Motor neuron (in vitro differentiated cells): Measurements from ENCODE around the gene KRT80. TPM values are rescaled to one million over a fixed set of nuclear protein-coding genes. Genes with fewer than 3 reads are reported as not detected.

Experiments
- ATAC-seq, 8 experiments: fragments of 200-7000 bp; cut with Tn5 transposase; replicated peaks in 6 of 8; 2 replicates each; pipeline ENCODE4 v1.8.0; 2021; ENCODE audit warnings: mild to moderate bottlenecking in 8 of 8, moderate library complexity in 8 of 8
- H3K27ac ChIP-seq, 2 donors: fragments of 250-450 bp; sonication (Bioruptor Pico); 2 replicates each; pipeline ENCODE4 v1.9.0; 2021; ENCODE audit warnings: antibody characterized with exemption in 2 of 2, mild to moderate bottlenecking in 2 of 2, moderate library complexity in 1 of 2
- H3K4me1 ChIP-seq, 2 donors: fragments of 250-450 bp; sonication (Bioruptor Pico); replicated peaks in 1 of 2; 2 replicates each; pipeline ENCODE4 v1.6.1; 2021; ENCODE audit warnings: antibody characterized with exemption in 2 of 2, mild to moderate bottlenecking in 2 of 2, moderate library complexity in 1 of 2
- H3K4me3 ChIP-seq, 5 donors: fragments of 250-450 bp; sonication (Bioruptor Pico); 2 replicates each; pipeline ENCODE4 v1.9.0; 2021; ENCODE audit warnings: antibody characterized with exemption in 5 of 5, mild to moderate bottlenecking in 5 of 5, moderate library complexity in 4 of 5
- WGBS, 10 experiments: fragments of 450-650 bp; shearing (Covaris generic); methylation state at CpG; one replicate each; pipeline ENCODE4 v1.0.0; 2022; 5-methylcytosine and 5-hydroxymethylcytosine counted together
- in situ Hi-C, 9 experiments: fragments of 400-800 bp; cut with MboI; loops; one replicate each; pipeline ENCODE4 v1.15.0; 2021; ENCODE audit warnings: low sequenced_read_pairs in 9 of 9, low pct_unique_long_range_greater_than_20kb in 2 of 9; ENCODE audit not compliant: unreplicated experiment in 9 of 9
- total RNA-seq, 8 experiments: library from RNA; unstranded; fragments of 300-600 nt; gene quantifications; 2 replicates each; pipeline versions ENCODE4 v1.2.3 to v1.2.4, GENCODE V29; 2022

Gene KRT80
- total RNA-seq, 8 experiments from 2014 or later: 0.14 to 0.85 (median 0.26) TPM; not detected in 2

- 4 to 93% (median 64%) methylated on average over 2 to 3 of the region's 3 CpGs for WGBS, 10 experiments
- in situ Hi-C loops: no loop called here
- H3K4me1 ChIP-seq: no peaks in the 10 kb centered on the region
- no peak for ATAC-seq
- no peak overlapping the region for H3K4me3 ChIP-seq
- no peak overlapping the region for H3K27ac ChIP-seq
Measured at GRCh38 chr12:52224151-52224550, 32.3 kb upstream of the KRT80 start.

DNA sequence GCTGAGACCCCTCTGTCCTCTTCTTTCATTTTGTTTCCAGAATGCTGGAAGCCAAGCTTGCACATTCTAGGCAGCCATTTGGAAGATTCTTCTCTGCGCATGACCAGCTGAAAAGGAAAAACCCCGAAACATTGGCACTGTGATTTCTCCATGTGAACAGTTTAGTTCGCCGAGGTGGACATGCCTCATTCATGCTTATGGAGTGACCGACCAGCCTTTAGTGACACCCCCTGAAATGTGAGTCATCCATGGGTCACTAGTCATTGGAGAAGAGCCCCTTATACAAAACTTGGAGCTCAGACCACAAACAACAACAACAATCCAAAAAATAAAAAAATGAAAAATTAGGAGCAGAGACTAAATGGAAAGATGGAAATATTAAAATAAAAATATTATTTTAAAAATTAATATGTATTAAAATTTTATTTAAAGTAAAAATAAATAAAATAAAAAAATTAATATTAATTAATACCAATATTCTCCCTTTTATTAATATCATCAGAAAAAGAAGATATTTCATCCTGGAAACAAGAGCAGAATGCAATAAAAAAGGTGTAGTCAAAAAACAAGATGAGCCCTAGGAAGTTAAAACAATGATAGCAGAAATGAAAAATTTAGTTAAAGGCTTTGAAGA is 31.7 kb upstream of the KRT80 start:
- in situ Hi-C loops: no loop called here
- H3K4me3 ChIP-seq: no peak overlapping the region
- H3K4me1 ChIP-seq: no peaks in the 10 kb centered on the region
- 0 to 91% (median 73%) methylated on average over 3 to 5 of the region's 5 CpGs; no CpG with 5 or more reads in 2 of the 10 experiments for WGBS, 10 experiments
- H3K27ac ChIP-seq: no peak overlapping the region
- ATAC-seq: no peak

DNA sequence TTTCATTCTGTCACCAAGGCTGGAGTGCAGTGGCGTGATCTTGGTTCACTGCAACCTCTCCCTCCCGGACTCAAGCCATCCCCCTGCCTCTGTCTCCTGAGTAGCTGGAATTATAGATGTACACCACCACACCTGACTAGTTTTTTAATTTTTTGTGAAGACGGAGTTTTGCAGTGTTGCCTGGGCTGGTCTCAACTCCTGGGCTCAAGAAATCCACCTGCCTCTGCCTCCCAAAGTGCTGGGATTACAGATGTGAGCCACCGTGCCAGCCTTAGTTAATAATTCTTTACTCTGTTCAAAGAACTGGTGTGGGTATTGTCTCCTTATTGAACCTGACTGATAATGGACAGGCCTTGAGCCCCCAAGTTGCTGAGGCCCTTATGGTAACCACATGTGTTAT is 30.9 kb upstream of the KRT80 start:
- ATAC-seq: no peak
- in situ Hi-C loops: no loop called here
- WGBS, 10 experiments: 20 to 92% (median 67%) methylated on average over 1 to 4 of the region's 4 CpGs; no CpG with 5 or more reads in 4 of the 10 experiments

DNA sequence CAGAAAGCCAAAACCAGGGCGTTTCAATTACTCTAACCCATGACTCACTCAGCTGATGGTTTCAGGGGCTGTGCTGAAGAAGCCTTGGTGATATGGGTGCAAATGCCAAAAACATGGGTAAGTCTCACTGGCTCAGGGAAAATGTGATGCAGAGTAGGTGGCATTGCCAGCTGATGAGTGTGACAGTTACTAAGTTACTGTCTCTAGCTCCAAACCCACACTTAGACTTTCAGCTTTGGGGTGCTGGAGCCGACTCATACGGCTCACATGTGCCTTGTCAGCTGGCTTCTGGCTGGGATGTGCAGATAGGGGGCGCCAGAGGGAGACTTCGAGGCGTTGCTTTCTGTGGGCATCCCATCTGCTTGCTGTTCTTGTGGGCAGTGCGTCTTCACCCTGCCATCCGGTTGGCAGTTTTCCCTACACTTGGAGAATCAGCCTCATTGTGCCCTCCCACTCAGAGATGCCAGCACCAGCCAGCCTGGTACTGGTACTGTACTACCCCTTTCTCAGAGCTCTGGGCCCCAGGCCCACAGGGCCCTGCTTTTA is 30.2 kb upstream of the KRT80 start:
- in situ Hi-C loops: no loop called here
- 0 to 31% (median 9%) methylated on average over 1 to 6 of the region's 8 CpGs; no CpG with 5 or more reads in 4 of the 10 experiments for WGBS, 10 experiments
- H3K4me1 ChIP-seq: no peaks in the 10 kb centered on the region
- no peak overlapping the region for H3K4me3 ChIP-seq
- ATAC-seq: peak in 3 of 8 experiments; percentile 73 to 88 (median 78)
- no peak overlapping the region for H3K27ac ChIP-seq

More for the DNA sequence above, 30.9 kb upstream of the KRT80 start:
- Histone ChIP-seq H3K27ac (no peak overlapping the region), H3K4me1 (no peaks in the 10 kb centered on the region), H3K4me3 (no peak overlapping the region)

DNA sequence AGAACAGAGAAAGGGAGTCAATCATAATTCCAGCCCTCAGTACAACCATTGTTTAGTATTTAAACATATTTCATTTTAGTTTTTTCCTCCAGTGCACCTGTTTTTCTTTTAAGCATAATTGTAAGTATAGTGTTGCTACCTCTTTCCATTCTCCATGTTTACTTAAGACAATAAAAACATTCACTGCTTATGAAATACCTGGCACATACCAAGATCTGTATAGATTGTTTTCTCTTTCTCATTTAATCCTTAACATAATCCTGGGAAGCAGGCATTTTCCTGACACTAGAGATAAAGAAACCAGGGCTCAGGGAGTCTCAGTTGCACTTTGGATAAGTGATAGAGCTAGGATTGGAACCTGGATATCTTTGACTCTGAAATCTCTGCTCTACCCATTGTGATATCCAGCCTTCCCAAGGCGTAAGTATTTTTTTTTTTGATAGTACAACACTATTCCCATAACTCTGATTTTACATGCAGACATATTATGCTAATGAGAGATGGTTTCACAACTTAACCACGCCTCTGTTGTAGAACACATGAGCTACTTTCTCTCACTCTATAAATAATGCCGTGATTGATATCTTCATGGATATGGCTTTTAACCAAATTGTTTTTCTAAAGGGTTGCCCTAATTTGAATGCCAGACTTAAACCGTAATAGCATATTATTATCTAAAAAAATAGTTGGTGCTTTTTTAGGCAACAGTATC is 29.4 kb upstream of the KRT80 start:
- in situ Hi-C loops: no loop called here
- peak in 3 of 8 experiments; percentile 40 to 72 (median 69) for ATAC-seq
- Histone ChIP-seq H3K4me3 (no peak overlapping the region), H3K27ac (no peak overlapping the region), H3K4me1 (no peaks in the 10 kb centered on the region)
- 34 to 100% (median 82%) methylated on average over 1 to 4 of the region's 4 CpGs for WGBS, 10 experiments

GRCh38 chr12:52220477-52220876 is 28.7 kb upstream of the KRT80 start:
- no peak for ATAC-seq
- no peaks in the 10 kb centered on the region for H3K4me1 ChIP-seq
- in situ Hi-C loops: no loop called here
- no peak overlapping the region for H3K27ac ChIP-seq
- H3K4me3 ChIP-seq: no peak overlapping the region
- WGBS, 10 experiments: 50 to 100% (median 69%) methylated on average over 1 to 3 of the region's 3 CpGs; no CpG with 5 or more reads in 3 of the 10 experiments

DNA sequence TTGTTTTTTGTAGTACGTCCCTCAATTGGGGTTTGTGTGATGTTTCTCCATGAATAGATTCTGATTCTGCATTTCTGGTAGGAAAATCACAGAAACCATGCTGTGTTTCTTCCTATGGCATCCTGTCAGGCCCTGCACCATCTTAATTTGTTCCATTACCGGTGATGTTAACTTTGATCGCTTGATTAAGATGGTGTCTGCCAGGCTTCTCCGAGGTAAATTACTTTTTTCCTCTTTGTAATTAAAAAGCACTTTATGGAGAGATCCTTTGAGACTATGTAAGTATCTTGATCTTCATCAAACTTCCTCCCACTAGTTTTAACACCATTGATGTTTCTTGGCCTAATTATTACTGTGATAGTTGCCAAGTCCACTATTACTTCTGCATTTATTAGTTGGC is 26.2 kb upstream of the KRT80 start:
- H3K27ac ChIP-seq: no peak overlapping the region
- H3K4me1 ChIP-seq: no peaks in the 10 kb centered on the region
- 43 to 100% (median 90%) methylated on average over 1 to 4 of the region's 4 CpGs; no CpG with 5 or more reads in 1 of the 10 experiments for WGBS, 10 experiments
- in situ Hi-C loops: loop anchor here in 1 of 9 experiments (5.0 kb wide), 1 partner anchor 51 kb away; no protein-coding TSS in a partner anchor
- no peak for ATAC-seq
- H3K4me3 ChIP-seq: no peak overlapping the region

GRCh38 chr12:52217223-52217622 is 25.4 kb upstream of the KRT80 start:
- no peak overlapping the region for H3K27ac ChIP-seq
- WGBS, 10 experiments: 14 to 80% (median 47%) methylated on average over 1 to 5 of the region's 5 CpGs; no CpG with 5 or more reads in 6 of the 10 experiments
- no peak for ATAC-seq
- H3K4me1 ChIP-seq: no peaks in the 10 kb centered on the region
- no peak overlapping the region for H3K4me3 ChIP-seq
- in situ Hi-C loops: loop anchor here in 1 of 9 experiments (5.0 kb wide), 1 partner anchor 50 kb away; no protein-coding TSS in a partner anchor

- no peak overlapping the region for H3K4me3 ChIP-seq
- no peak for ATAC-seq
- H3K27ac ChIP-seq: no peak overlapping the region
- no peaks in the 10 kb centered on the region for H3K4me1 ChIP-seq
- no CpG with 5 or more reads among the region's 1 CpG for WGBS, 10 experiments
- in situ Hi-C loops: loop anchor here in 1 of 9 experiments (5.0 kb wide), 1 partner anchor 50 kb away; no protein-coding TSS in a partner anchor
Measured at GRCh38 chr12:52216807-52217206, 25.0 kb upstream of the KRT80 start.

DNA sequence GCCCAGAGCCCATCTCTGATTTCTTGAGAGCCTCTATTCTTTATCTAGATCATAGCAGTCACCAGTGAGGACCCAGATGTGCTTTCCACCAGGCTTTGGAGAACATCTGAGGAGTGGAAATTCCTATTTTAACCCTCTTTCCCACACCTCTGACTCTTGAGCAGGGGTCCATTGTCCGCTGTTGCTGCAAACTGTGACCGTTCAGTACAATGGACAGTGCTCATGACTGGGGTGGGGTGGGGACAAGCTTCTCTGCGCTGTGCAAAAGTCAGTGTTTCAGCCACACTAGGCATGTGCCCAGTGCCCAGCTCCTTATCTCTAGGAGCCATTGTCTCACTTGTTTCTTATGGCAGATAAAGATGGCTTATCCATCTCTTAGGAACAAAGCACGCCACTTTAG is 24.3 kb upstream of the KRT80 start:
- H3K4me3 ChIP-seq: no peak overlapping the region
- in situ Hi-C loops: loop anchor here in 1 of 9 experiments (5.0 kb wide), 1 partner anchor 49 kb away; no protein-coding TSS in a partner anchor
- no peak overlapping the region for H3K27ac ChIP-seq
- ATAC-seq: peak in 1 of 8 experiments; percentile 17
- H3K4me1 ChIP-seq: no peaks in the 10 kb centered on the region
- WGBS, 10 experiments: 45 to 100% (median 74%) methylated on average over 1 to 4 of the region's 4 CpGs; no CpG with 5 or more reads in 6 of the 10 experiments

DNA sequence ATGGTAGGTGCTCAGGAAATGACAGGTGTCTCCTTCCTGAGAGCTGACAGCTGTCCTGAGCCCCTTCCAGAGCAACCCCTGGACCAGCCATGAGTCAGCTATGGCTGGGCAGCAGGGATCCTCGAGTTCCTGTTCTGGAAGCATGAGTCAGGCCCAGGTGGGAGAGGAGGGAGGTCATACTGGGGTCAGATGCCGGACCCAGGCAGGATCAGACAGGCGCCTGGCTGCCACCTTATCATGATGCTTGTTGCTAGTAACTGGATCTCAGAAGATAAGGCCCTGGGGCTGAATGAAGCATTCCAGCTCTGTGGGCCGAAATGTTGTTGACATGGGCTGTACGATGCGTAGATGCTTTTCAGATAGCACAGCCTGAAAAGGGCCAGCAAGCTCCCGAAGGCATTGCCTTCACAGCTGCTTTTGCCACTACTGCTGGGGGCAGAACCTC is 23.8 kb upstream of the KRT80 start:
- 53 to 88% (median 68%) methylated on average over 3 to 5 of the region's 7 CpGs; no CpG with 5 or more reads in 6 of the 10 experiments for WGBS, 10 experiments
- in situ Hi-C loops: loop anchor here in 1 of 9 experiments (5.0 kb wide), 1 partner anchor 48 kb away; no protein-coding TSS in a partner anchor
- peak in 5 of 8 experiments; percentile 54 to 78 (median 74) for ATAC-seq
- H3K4me1 ChIP-seq: no peaks in the 10 kb centered on the region
- no peak overlapping the region for H3K27ac ChIP-seq
- no peak overlapping the region for H3K4me3 ChIP-seq

DNA sequence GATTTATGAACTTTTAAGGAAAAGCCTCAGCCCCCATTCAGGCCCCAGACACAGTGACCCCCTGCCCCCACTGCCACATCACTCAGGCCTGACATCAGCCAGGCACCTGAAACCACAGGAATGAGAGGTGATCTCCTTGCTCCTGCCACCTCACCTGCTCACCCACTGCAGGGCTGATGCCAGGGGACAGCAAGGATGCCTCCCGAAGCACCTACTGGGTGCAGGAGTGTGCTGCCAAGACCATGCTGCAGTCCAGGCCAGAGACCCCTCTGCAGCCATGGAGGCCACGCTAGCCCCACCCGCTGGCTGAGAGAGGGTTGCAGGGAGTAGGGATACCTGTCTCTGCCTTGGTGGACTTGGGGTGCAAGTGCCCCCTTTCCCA is 22.6 kb upstream of the KRT80 start:
- no peak for ATAC-seq
- no peak overlapping the region for H3K27ac ChIP-seq
- H3K4me1 ChIP-seq: no peaks in the 10 kb centered on the region
- in situ Hi-C loops: no loop called here
- H3K4me3 ChIP-seq: no peak overlapping the region
- 0 to 60% (median 60%) methylated on average over 1 to 2 of the region's 3 CpGs; no CpG with 5 or more reads in 7 of the 10 experiments for WGBS, 10 experiments
